ENCODE measurements around the gene SLC6A3. TPM values are rescaled to one million over a fixed set of nuclear protein-coding genes. Genes with fewer than 3 reads are reported as not detected.

Gene SLC6A3
- total RNA-seq, 2 experiments from 2014 or later, result not detected

- Histone ChIP-seq H3K9me3 (ENCODE audit: low read length) (peaks cover 21% of the 10 kb centered on the region; the same call in 1 of the 2 replicates), H3K4me3 (ENCODE audit: low read depth, low read length, poor library complexity, severe bottlenecking) (no peak overlapping the region), H4K20me1 (ENCODE audit: insufficient read depth, low read length) (no peaks in the 10 kb centered on the region), H2AFZ (ENCODE audit: low read length) (no peak overlapping the region), H3K27ac (ENCODE audit: low read depth, low read length, poor library complexity, severe bottlenecking) (no peak overlapping the region), H3K4me1 (ENCODE audit: insufficient read depth, low read length, poor library complexity, severe bottlenecking) (no peaks in the 10 kb centered on the region), H3K9me2 (ENCODE audit: insufficient read depth, low read length) (no peaks in the 10 kb centered on the region), H3K4me2 (ENCODE audit: low read length) (no peak overlapping the region), H3K36me3 (ENCODE audit: insufficient read depth, low read length) (no peaks in the 10 kb centered on the region), H3K79me2 (ENCODE audit: insufficient read depth, low read depth, low read length) (no peaks in the 10 kb centered on the region)
- TF ChIP-seq CTCF (conservative IDR thresholded peaks at IDR 0.05; ENCODE audit: low read length) (no peak), EZH2phosphoT487 (IDR thresholded peaks at IDR 0.05; ENCODE audit: borderline replicate concordance, low read depth, low read length) (no peak)
- intact Hi-C loops (cut with micrococcal nuclease; ENCODE audit: unreplicated experiment), result no loop called here
- no TSS peak for BruUV-seq (replicated peaks)
- no peak for DNase-seq (ENCODE audit: low spot score)
- CTCF ChIA-PET (ENCODE audit: unreplicated experiment), result no interaction called here
- POLR2A ChIA-PET, result no interaction called here
These were observed 16.2 kb downstream of the SLC6A3 start for GRCh38 chr5:1429066-1429465.

DNA sequence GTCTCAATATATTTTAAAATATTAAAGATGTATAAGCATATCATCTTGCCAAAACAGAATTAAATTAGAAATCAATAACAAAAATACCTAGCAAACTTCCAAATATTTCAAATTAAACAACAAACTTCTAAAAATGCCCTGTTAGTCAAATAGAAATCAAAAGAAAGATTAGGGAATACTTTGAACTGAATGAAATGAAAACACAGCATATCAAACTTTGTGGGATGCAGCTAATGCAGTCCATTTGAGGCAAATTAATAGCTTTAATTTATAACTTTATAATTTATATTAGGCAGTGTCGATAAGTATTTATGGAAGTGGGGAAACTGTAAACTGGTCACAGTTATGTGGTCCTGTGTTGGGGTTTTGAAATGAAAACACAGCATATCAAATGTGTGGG is 17.1 kb downstream of the SLC6A3 start:
- no TSS peak for BruUV-seq (replicated peaks)
- TF ChIP-seq EZH2phosphoT487 (IDR thresholded peaks at IDR 0.05; ENCODE audit: borderline replicate concordance, low read depth, low read length) (no peak), CTCF (conservative IDR thresholded peaks at IDR 0.05; ENCODE audit: low read length) (no peak)
- no peak overlapping the region for H3K4me2 ChIP-seq (ENCODE audit: low read length)
- H3K79me2 ChIP-seq (ENCODE audit: insufficient read depth, low read depth, low read length), result no peaks in the 10 kb centered on the region
- DNase-seq (ENCODE audit: low spot score), result no peak
- no peaks in the 10 kb centered on the region for H4K20me1 ChIP-seq (ENCODE audit: insufficient read depth, low read length)
- CTCF ChIA-PET (ENCODE audit: unreplicated experiment), result no interaction called here
- H3K9me3 ChIP-seq (ENCODE audit: low read length), result peaks cover 21% of the 10 kb centered on the region; the same call in 1 of the 2 replicates
- POLR2A ChIA-PET, result no interaction called here
- H3K4me3 ChIP-seq (ENCODE audit: low read depth, low read length, poor library complexity, severe bottlenecking), result no peak overlapping the region
- intact Hi-C loops (cut with micrococcal nuclease; ENCODE audit: unreplicated experiment), result no loop called here
- no peaks in the 10 kb centered on the region for H3K9me2 ChIP-seq (ENCODE audit: insufficient read depth, low read length)
- H3K27ac ChIP-seq (ENCODE audit: low read depth, low read length, poor library complexity, severe bottlenecking), result no peak overlapping the region
- H3K36me3 ChIP-seq (ENCODE audit: insufficient read depth, low read length), result no peaks in the 10 kb centered on the region
- H3K4me1 ChIP-seq (ENCODE audit: insufficient read depth, low read length, poor library complexity, severe bottlenecking), result no peaks in the 10 kb centered on the region
- H2AFZ ChIP-seq (ENCODE audit: low read length), result no peak overlapping the region

- no peaks in the 10 kb centered on the region for H3K9me2 ChIP-seq (ENCODE audit: insufficient read depth, low read length)
- no TSS peak for BruUV-seq (replicated peaks)
- H3K27ac ChIP-seq (ENCODE audit: low read depth, low read length, poor library complexity, severe bottlenecking), result no peak overlapping the region
- POLR2A ChIA-PET, result no interaction called here
- H3K9me3 ChIP-seq (ENCODE audit: low read length), result peaks cover 21% of the 10 kb centered on the region; the same call in 1 of the 2 replicates
- no peaks in the 10 kb centered on the region for H4K20me1 ChIP-seq (ENCODE audit: insufficient read depth, low read length)
- CTCF ChIA-PET (ENCODE audit: unreplicated experiment), result no interaction called here
- H3K79me2 ChIP-seq (ENCODE audit: insufficient read depth, low read depth, low read length), result no peaks in the 10 kb centered on the region
- H3K36me3 ChIP-seq (ENCODE audit: insufficient read depth, low read length), result no peaks in the 10 kb centered on the region
- no peak overlapping the region for H2AFZ ChIP-seq (ENCODE audit: low read length)
- no peak overlapping the region for H3K4me3 ChIP-seq (ENCODE audit: low read depth, low read length, poor library complexity, severe bottlenecking)
- H3K4me1 ChIP-seq (ENCODE audit: insufficient read depth, low read length, poor library complexity, severe bottlenecking), result no peaks in the 10 kb centered on the region
- H3K4me2 ChIP-seq (ENCODE audit: low read length), result no peak overlapping the region
- intact Hi-C loops (cut with micrococcal nuclease; ENCODE audit: unreplicated experiment), result no loop called here
- no peak for DNase-seq (ENCODE audit: low spot score)
- TF ChIP-seq CTCF (conservative IDR thresholded peaks at IDR 0.05; ENCODE audit: low read length), result no peak
- no peak for TF ChIP-seq EZH2phosphoT487 (IDR thresholded peaks at IDR 0.05; ENCODE audit: borderline replicate concordance, low read depth, low read length)
These were observed 20.5 kb downstream of the SLC6A3 start for GRCh38 chr5:1424716-1425115.

Measured in OCI-LY7 (cell line).